DND-41 (cell line): ENCODE data around the gene COL9A3.

Experiments used
- ATAC-seq: fragments of 200-7000 bp; cut with Tn5 transposase; 3 replicates; pipeline ENCODE4 v1.9.1; 2021; ENCODE audit warnings: low read depth; ENCODE audit not compliant: insufficient read depth
- DNase-seq: peaks from one replicate; pipeline ENCODE4 v3.0.0-alpha.2; 2020
- H2AFZ ChIP-seq: 2 replicates; pipeline ENCODE4 v1.6.0; 2012; ENCODE audit warnings: low read depth, low read length
- H3K27ac ChIP-seq: 2 replicates; pipeline ENCODE4 v1.5.1; 2012; ENCODE audit warnings: low read length, inconsistent platforms
- H3K27me3 ChIP-seq: fragments of 200-600 bp; sonication (generic); 2 replicates; pipeline ENCODE4 v1.6.0; 2012; ENCODE audit warnings: low read length, mild to moderate bottlenecking, inconsistent platforms; ENCODE audit not compliant: insufficient read depth, poor library complexity
- H3K36me3 ChIP-seq: 2 replicates; pipeline ENCODE4 v1.5.1; 2012; ENCODE audit warnings: low read length, inconsistent platforms; ENCODE audit not compliant: insufficient read depth
- H3K4me1 ChIP-seq: 2 replicates; pipeline ENCODE4 v1.5.1; 2012; ENCODE audit warnings: mild to moderate bottlenecking, low read length; ENCODE audit not compliant: insufficient read depth
- H3K4me2 ChIP-seq: 2 replicates; pipeline ENCODE4 v1.6.0; 2012; ENCODE audit warnings: mild to moderate bottlenecking, moderate library complexity, low read length, inconsistent platforms; ENCODE audit not compliant: insufficient read depth
- H3K4me3 ChIP-seq, 2 experiments: fragments of 200-600 bp in 1 of 2; shearing (Covaris generic) in 1 of 2; 2 replicates each; pipeline ENCODE4 v1.5.1; 2012 to 2016; ENCODE audit warnings: inconsistent platforms in 2 of 2, low read length in 2 of 2, mild to moderate bottlenecking in 2 of 2, low read depth in 1 of 2, moderate library complexity in 1 of 2
- H3K79me2 ChIP-seq: 2 replicates; pipeline ENCODE4 v1.6.0; 2012; ENCODE audit warnings: low read length, inconsistent platforms; ENCODE audit not compliant: insufficient read depth
- H3K9ac ChIP-seq: 2 replicates; pipeline ENCODE4 v1.6.0; 2012; ENCODE audit warnings: low read depth, mild to moderate bottlenecking, inconsistent platforms, low read length, moderate library complexity
- H3K9me3 ChIP-seq: 2 replicates; pipeline ENCODE4 v1.5.1; 2012; ENCODE audit warnings: low read length, moderate library complexity, mild to moderate bottlenecking, inconsistent platforms; ENCODE audit not compliant: insufficient read depth, severe bottlenecking
- H4K20me1 ChIP-seq: 2 replicates; pipeline ENCODE4 v1.6.0; 2012; ENCODE audit warnings: low read length; ENCODE audit not compliant: insufficient read depth
- EZH2 ChIP-seq: IDR thresholded peaks from 3 replicates; pipeline ENCODE4 v1.6.1; 2012; ENCODE audit warnings: borderline replicate concordance, low read depth, mild to moderate bottlenecking, moderate library complexity, low read length, inconsistent platforms; ENCODE audit not compliant: severe bottlenecking
- TF ChIP-seq, protein P1 (sequence below): IDR thresholded peaks from 2 replicates; pipeline ENCODE4 v1.5.1; 2012; ENCODE audit warnings: borderline replicate concordance, low read length, moderate library complexity, mild to moderate bottlenecking; ENCODE audit not compliant: poor library complexity, severe bottlenecking; ENCODE audit errors: extremely low read depth

COL9A3 gene

DNA sequence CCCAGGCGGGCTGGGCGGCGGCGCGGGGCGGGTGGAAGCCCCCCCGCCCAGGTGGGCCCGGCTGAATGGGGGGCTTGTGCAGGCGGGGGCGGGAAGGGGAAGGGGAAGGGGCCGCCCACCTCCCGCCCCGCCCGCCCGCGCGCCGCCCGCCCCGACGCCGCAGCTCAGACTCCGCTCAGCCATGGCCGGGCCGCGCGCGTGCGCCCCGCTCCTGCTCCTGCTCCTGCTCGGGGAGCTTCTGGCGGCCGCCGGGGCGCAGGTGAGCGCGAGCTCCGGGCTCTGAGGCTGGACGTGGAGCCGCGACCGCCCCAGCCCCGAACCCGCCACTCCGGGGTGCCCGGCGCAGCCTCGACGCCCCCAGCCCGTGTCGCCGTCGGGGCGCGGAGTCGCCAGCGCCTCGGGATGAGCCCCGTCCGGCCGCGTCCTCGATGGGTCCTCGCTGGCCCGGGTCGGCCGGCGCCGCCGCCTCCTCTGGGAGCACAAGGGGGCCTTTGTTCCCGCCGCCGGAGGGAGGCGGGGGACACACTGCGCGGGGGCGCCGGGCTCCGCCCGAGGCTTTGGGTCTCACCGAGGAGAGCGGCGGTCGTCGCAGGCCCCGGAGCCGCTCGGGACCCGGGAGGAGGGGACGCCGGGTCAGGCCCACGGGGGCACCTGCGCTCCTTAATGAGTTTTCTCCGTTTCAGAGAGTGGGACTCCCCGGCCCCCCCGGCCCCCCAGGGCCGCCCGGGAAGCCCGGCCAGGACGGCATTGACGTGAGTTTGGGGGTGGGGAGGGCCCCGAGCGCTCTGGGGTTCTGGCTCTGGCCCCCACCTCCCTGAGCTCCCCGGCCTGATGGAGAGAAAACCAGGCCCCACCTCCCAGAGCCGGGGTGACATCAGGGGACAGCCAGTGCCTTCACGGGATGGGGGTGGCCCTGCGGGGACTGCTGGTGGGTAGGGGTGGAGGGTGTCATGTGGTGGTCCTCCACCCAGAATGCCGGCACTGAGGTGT lies at the start of gene COL9A3:
TSS of gene COL9A3 (plus strand) at position 167 of the 990 bp plus-strand sequence. CDS start at position 182, 15 bp downstream.
- Histone ChIP-seq H2AFZ (no peak within 1 kb of the TSS), H3K4me3 (no peak within 1 kb of the TSS), H3K4me1 (no peaks in the 10 kb centered on the region), H3K27me3 (no peaks in the 10 kb centered on the region), H3K27ac (no peak within 1 kb of the TSS), H3K36me3 (peaks cover 18% of the 10 kb centered on the region), H3K9me3 (no peaks in the 10 kb centered on the region), H3K4me2 (no peak within 1 kb of the TSS), H3K79me2 (no peaks in the 10 kb centered on the region), H3K9ac (no peak within 1 kb of the TSS), H4K20me1 (peaks cover 47% of the 10 kb centered on the region)
- TF ChIP-seq, protein P1, sequence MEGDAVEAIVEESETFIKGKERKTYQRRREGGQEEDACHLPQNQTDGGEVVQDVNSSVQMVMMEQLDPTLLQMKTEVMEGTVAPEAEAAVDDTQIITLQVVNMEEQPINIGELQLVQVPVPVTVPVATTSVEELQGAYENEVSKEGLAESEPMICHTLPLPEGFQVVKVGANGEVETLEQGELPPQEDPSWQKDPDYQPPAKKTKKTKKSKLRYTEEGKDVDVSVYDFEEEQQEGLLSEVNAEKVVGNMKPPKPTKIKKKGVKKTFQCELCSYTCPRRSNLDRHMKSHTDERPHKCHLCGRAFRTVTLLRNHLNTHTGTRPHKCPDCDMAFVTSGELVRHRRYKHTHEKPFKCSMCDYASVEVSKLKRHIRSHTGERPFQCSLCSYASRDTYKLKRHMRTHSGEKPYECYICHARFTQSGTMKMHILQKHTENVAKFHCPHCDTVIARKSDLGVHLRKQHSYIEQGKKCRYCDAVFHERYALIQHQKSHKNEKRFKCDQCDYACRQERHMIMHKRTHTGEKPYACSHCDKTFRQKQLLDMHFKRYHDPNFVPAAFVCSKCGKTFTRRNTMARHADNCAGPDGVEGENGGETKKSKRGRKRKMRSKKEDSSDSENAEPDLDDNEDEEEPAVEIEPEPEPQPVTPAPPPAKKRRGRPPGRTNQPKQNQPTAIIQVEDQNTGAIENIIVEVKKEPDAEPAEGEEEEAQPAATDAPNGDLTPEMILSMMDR, result no peak
- no peak for TF ChIP-seq EZH2
- DNase-seq, result no peak
- ATAC-seq, result no peak

DNA sequence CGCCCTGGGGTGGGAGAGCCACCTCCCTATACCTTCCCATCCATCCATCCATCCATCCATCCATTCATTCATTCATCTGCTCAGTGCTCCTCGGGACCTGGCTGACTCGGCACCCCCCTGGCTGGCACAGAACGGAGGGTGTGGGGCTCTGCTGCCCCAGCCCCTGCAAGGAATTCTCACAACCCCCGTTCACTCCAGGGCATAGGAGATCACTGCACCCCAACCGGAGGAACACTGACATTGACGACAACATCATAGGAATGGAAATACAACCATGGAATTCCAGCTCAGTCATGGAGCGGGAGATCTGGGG lies 48.7 kb upstream of the COL9A3 start:
- Histone ChIP-seq H3K4me1 (no peaks in the 10 kb centered on the region), H3K36me3 (no peaks in the 10 kb centered on the region), H3K9me3 (no peaks in the 10 kb centered on the region), H4K20me1 (0 out of 2 replicates have a peak, but pooled peaks cover 8% of the 10 kb centered on the region), H2AFZ (no peak overlapping the region), H3K4me3 (no peak overlapping the region), H3K27me3 (no peaks in the 10 kb centered on the region), H3K9ac (no peak overlapping the region), H3K4me2 (no peak overlapping the region), H3K79me2 (no peaks in the 10 kb centered on the region), H3K27ac (no peak overlapping the region)
- ATAC-seq (no peak), DNase-seq (no peak)
- TF ChIP-seq, protein P1, result no peak
- TF ChIP-seq EZH2, result no peak

DNA sequence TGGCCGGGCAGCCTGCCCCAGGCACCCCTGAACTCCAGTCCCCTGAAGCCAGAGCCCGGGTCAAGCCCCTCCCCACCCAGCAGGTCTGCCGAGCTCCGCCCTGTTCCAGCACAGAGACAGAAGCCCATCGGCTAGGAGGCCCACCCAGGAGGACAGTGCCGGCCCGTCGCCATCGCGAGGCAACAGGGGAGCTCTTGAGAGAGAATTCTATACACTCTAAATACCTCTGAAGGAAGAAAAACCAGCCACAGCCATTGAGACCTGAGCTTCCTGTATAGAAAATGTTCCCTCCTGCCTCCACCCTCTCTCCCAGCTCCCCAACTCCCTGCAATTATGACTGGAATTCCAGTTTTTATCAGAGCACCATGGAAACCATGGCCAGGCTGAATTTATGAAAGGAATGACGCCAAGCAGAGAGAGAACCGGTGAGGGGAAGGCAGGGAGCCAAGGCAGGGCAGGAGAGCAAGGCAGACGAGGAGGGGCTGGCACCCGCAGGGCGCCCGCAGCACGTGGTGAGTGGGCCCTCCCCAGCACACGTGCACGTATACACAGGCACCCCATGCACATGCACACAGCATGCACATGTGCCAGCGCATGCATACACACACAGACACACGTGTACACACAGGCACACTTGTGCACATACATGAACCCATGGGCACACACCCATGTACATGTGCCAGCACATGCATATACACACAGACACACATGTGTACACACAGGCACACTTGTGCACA lies 48.1 kb upstream of the COL9A3 start:
- H3K36me3 ChIP-seq, result no peaks in the 10 kb centered on the region
- H3K27me3 ChIP-seq, result no peaks in the 10 kb centered on the region
- H3K4me3 ChIP-seq, result no peak overlapping the region
- no peaks in the 10 kb centered on the region for H3K79me2 ChIP-seq
- no peak for ATAC-seq
- H4K20me1 ChIP-seq, result 0 out of 2 replicates have a peak, but pooled peaks cover 6% of the 10 kb centered on the region
- H3K4me2 ChIP-seq, result no peak overlapping the region
- TF ChIP-seq, protein P1, result no peak
- no peak for TF ChIP-seq EZH2
- H2AFZ ChIP-seq, result no peak overlapping the region
- DNase-seq, result no peak
- no peak overlapping the region for H3K27ac ChIP-seq
- no peak overlapping the region for H3K9ac ChIP-seq
- no peaks in the 10 kb centered on the region for H3K4me1 ChIP-seq
- no peaks in the 10 kb centered on the region for H3K9me3 ChIP-seq
